NCI-H1930 (cell line): Measurements from ENCODE around the gene LRMDA.
A peak's percentile ranks its signal among the peaks of the same experiment; 100 is the strongest.

Experiments used
- DNase-seq, 2 experiments: peaks; one replicate each; lab custom pipeline; 2025; lab: John Stamatoyannopoulos, UW

The LRMDA gene

GRCh38 chr10:75672111-75672671 lies 240.8 kb downstream of the LRMDA start:
- DNase-seq: no peak

GRCh38 chr10:75672842-75673241 lies 241.4 kb downstream of the LRMDA start:
- no peak for DNase-seq

- no peak for DNase-seq
These were observed 246.1 kb downstream of the LRMDA start for GRCh38 chr10:75677541-75677940.

GRCh38 chr10:75678527-75678926 lies 247.1 kb downstream of the LRMDA start:
- DNase-seq: no peak

GRCh38 chr10:75679536-75679935 lies 248.1 kb downstream of the LRMDA start:
- DNase-seq: no peak

GRCh38 chr10:75681334-75681733 lies 249.9 kb downstream of the LRMDA start:
- DNase-seq: no peak

- DNase-seq: no peak
These were observed 251.5 kb downstream of the LRMDA start for GRCh38 chr10:75682649-75683557.

GRCh38 chr10:75685187-75685586 lies 253.8 kb downstream of the LRMDA start:
- DNase-seq: no peak

- no peak for DNase-seq
These were observed 257.3 kb downstream of the LRMDA start for GRCh38 chr10:75688506-75689300.

- DNase-seq: no peak
These were observed 262.1 kb downstream of the LRMDA start for GRCh38 chr10:75693489-75693888.

- DNase-seq: no peak
These were observed 262.8 kb downstream of the LRMDA start for GRCh38 chr10:75694269-75694668.

GRCh38 chr10:75694790-75695189 lies 263.4 kb downstream of the LRMDA start:
- DNase-seq: no peak

- no peak for DNase-seq
These were observed 264.6 kb downstream of the LRMDA start for GRCh38 chr10:75695994-75696393.

- no peak for DNase-seq
These were observed 265.1 kb downstream of the LRMDA start for GRCh38 chr10:75696536-75696935.

- no peak for DNase-seq
These were observed 271.9 kb downstream of the LRMDA start for GRCh38 chr10:75703191-75703854.

- DNase-seq: no peak
These were observed 274.0 kb downstream of the LRMDA start for GRCh38 chr10:75705426-75705825.

GRCh38 chr10:75707080-75707840 lies 275.8 kb downstream of the LRMDA start:
- DNase-seq: no peak

GRCh38 chr10:75708060-75708459 lies 276.6 kb downstream of the LRMDA start:
- peak in 1 of 2 experiments; percentile 14 for DNase-seq

- DNase-seq: no peak
These were observed 277.8 kb downstream of the LRMDA start for GRCh38 chr10:75709245-75709644.

GRCh38 chr10:75709811-75710210 lies 278.4 kb downstream of the LRMDA start:
- no peak for DNase-seq

GRCh38 chr10:75712242-75712880 lies 280.9 kb downstream of the LRMDA start:
- peak in 1 of 2 experiments; percentile 56 for DNase-seq
